K562 (cell line): ENCODE data around the gene VIPR2. TPM values are rescaled to one million over a fixed set of nuclear protein-coding genes. Genes with fewer than 3 reads are reported as not detected.

ENCODE experiments used
- ATAC-seq: fragments of 200-7000 bp; cut with Tn5 transposase; 3 replicates; pipeline ENCODE4 v1.9.1; 2020; ENCODE audit warnings: moderate library complexity
- BruUV-seq: library from RNA; stranded (reverse); fragments of 400-500 nt; replicated peaks from 2 replicates; lab custom pipeline; 2021; lab: Mats Ljungman, UMichigan
- CTCF ChIA-PET: fragments of 300-600 bp; formaldehyde crosslinking; extraction: SDS; loops from one replicate; lab custom pipeline; 2021; ENCODE audit warnings: low intra/inter-chr PET ratio; lab: Yijun Ruan, JAX
- POLR2A ChIA-PET: fragments of 300-600, 350-650 bp; sonication (Branson Sonifier 250); formaldehyde crosslinking; extraction: SDS; loops from one replicate; lab custom pipeline; 2021; ENCODE audit warnings: antibody characterized with exemption, inconsistent platforms; lab: Yijun Ruan, JAX
- DNase-seq, 4 experiments: peaks; one replicate each; pipeline versions ENCODE4 v3.0.0 to v3.0.0-alpha.2; 2011 to 2018; ENCODE audit warnings: low spot score in 3 of 4, mixed read lengths in 3 of 4; ENCODE audit errors: extremely low read depth in 1 of 4
- FAIRE-seq: peaks from 2 replicates; lab custom pipeline; 2011; peaks lifted over from hg19 to GRCh38; lab: Jason Lieb, UNC
- H2AFZ ChIP-seq: 2 replicates; pipeline ENCODE4 v1.6.0; 2011; ENCODE audit warnings: low read depth, low read length, control low read depth, inconsistent platforms
- H3K27ac ChIP-seq: fragments of 200-600 bp; 3 replicates; pipeline ENCODE4 v1.8.0; 2011; ENCODE audit warnings: low read depth, mild to moderate bottlenecking, control low read depth, inconsistent platforms, low read length, moderate library complexity, mixed read lengths; ENCODE audit errors: extremely low read depth
- H3K27me3 ChIP-seq, 2 experiments: fragments of 300-600 bp in 1 of 2; 2 replicates in 1 of 2; 3 replicates in 1 of 2; pipeline versions ENCODE4 v1.6.0 to v1.8.0; 2011; ENCODE audit warnings: inconsistent platforms in 2 of 2, low read length in 2 of 2, mild to moderate bottlenecking in 1 of 2, mixed read lengths in 1 of 2, moderate library complexity in 1 of 2; ENCODE audit not compliant: control insufficient read depth in 2 of 2, insufficient read depth in 2 of 2
- H3K36me3 ChIP-seq: fragments of 300-600 bp; 3 replicates; pipeline ENCODE4 v1.8.0; 2011; ENCODE audit warnings: mild to moderate bottlenecking, low read length, inconsistent platforms; ENCODE audit not compliant: control insufficient read depth, insufficient read depth
- H3K4me1 ChIP-seq, 2 experiments: fragments of 200-600 bp in 1 of 2; replicated peaks in 1 of 2; 2 replicates in 1 of 2; 3 replicates in 1 of 2; pipeline versions ENCODE4 v1.5.1 to v1.8.0; 2011; ENCODE audit warnings: inconsistent platforms in 2 of 2, low read length in 2 of 2, mild to moderate bottlenecking in 1 of 2, mixed read lengths in 1 of 2, moderate library complexity in 1 of 2; ENCODE audit not compliant: control insufficient read depth in 2 of 2, insufficient read depth in 2 of 2
- H3K4me2 ChIP-seq: 2 replicates; pipeline ENCODE4 v1.6.1; 2011; ENCODE audit warnings: low read length, control low read depth, inconsistent platforms, mixed read lengths; ENCODE audit not compliant: insufficient read depth
- H3K4me3 ChIP-seq: fragments of 200-600 bp; sonication (generic), shearing (Covaris generic); 2 replicates; pipeline ENCODE4 v1.5.1; 2016; ENCODE audit warnings: control low read depth, inconsistent platforms
- H3K79me2 ChIP-seq: fragments of 200-600 bp; 3 replicates; pipeline ENCODE4 v1.8.0; 2011; ENCODE audit warnings: low read length, inconsistent platforms; ENCODE audit not compliant: control insufficient read depth, insufficient read depth
- H3K9ac ChIP-seq, 2 experiments: 2 replicates each; pipeline versions ENCODE4 v1.6.0 to v1.6.1; 2011; ENCODE audit warnings: low read depth in 2 of 2, low read length in 2 of 2, control low read depth in 1 of 2, inconsistent platforms in 1 of 2, mild to moderate bottlenecking in 1 of 2, mixed read lengths in 1 of 2; ENCODE audit not compliant: insufficient read depth in 1 of 2
- H3K9me1 ChIP-seq: one replicate; pipeline ENCODE4 v1.6.0; 2011; ENCODE audit warnings: inconsistent platforms, mild to moderate bottlenecking, low read length, moderate library complexity; ENCODE audit not compliant: control insufficient read depth, insufficient read depth
- H3K9me3 ChIP-seq: replicated peaks from 2 replicates; pipeline ENCODE4 v1.5.1; 2011; ENCODE audit warnings: low read depth, low read length, inconsistent platforms; ENCODE audit not compliant: control insufficient read depth, insufficient read depth
- H4K20me1 ChIP-seq: replicated peaks from 2 replicates; pipeline ENCODE4 v1.6.1; 2011; ENCODE audit warnings: low read length, inconsistent platforms, mixed read lengths; ENCODE audit not compliant: control insufficient read depth, insufficient read depth
- BDP1 ChIP-seq: IDR thresholded peaks from 3 replicates; pipeline ENCODE4 v1.6.1; 2011; ENCODE audit not compliant: insufficient read length, insufficient read depth
- BMI1 ChIP-seq: fragments of 150-350 bp; IDR thresholded peaks from 2 replicates; pipeline ENCODE4 v1.6.1; 2014; ENCODE audit warnings: low read length
- IFI16 ChIP-seq: fragments of 250-450 bp; sonication (Bioruptor Pico); IDR thresholded peaks from 2 replicates; pipeline ENCODE4 v2.1.2; 2022; ENCODE audit warnings: mild to moderate bottlenecking, inconsistent platforms
- ILF3 ChIP-seq: fragments of 450-650 bp; IDR thresholded peaks from 2 replicates; pipeline ENCODE4 v1.6.1; 2018; ENCODE audit warnings: antibody characterized with exemption, mild to moderate bottlenecking, moderate library complexity, borderline replicate concordance
- MCM7 ChIP-seq, 2 experiments: fragments of 450-650 bp; IDR thresholded peaks; 2 replicates each; pipeline ENCODE4 v1.6.1; 2016 to 2018
- MEF2A ChIP-seq: IDR thresholded peaks from 2 replicates; pipeline ENCODE4 v1.6.1; 2011; ENCODE audit warnings: low read depth, mild to moderate bottlenecking, low read length, moderate library complexity; ENCODE audit not compliant: control insufficient read depth
- NR2C2 ChIP-seq, 2 experiments: fragments of 200-800 bp in 1 of 2; sonication (Bioruptor generic) in 1 of 2; sonication (generic) in 1 of 2; formaldehyde crosslinking in 1 of 2; IDR thresholded peaks; 2 replicates each; pipeline versions ENCODE4 v1.6.1 to v1.8.0; 2016 to 2022; ENCODE audit warnings: mild to moderate bottlenecking in 1 of 2, missing compliant biosample characterization in 1 of 2, missing genetic modification characterization in 1 of 2, missing genetic modification reagents in 1 of 2
- SIX5 ChIP-seq, 2 experiments: IDR thresholded peaks; 2 replicates each; pipeline ENCODE4 v1.6.1; 2011; ENCODE audit warnings: low read length in 2 of 2, borderline replicate concordance in 1 of 2, low read depth in 1 of 2, mild to moderate bottlenecking in 1 of 2, moderate library complexity in 1 of 2; ENCODE audit not compliant: insufficient read depth in 1 of 2
- SRSF3 ChIP-seq: fragments of 200-400 bp; formaldehyde crosslinking; IDR thresholded peaks from 2 replicates; pipeline ENCODE4 v1.6.1; 2016; ENCODE audit warnings: mild to moderate bottlenecking, low read length, moderate library complexity; ENCODE audit not compliant: insufficient read depth
- XRCC3 ChIP-seq: fragments of 450-650 bp; IDR thresholded peaks from 2 replicates; pipeline ENCODE4 v1.6.1; 2017; ENCODE audit warnings: mild to moderate bottlenecking, moderate library complexity
- ZFP36 ChIP-seq: fragments of 150-350 bp; IDR thresholded peaks from 2 replicates; pipeline ENCODE4 v1.6.1; 2018; ENCODE audit warnings: low read length, low read depth; ENCODE audit not compliant: partially characterized antibody
- ZNF197 ChIP-seq: fragments of 200-800 bp; sonication (Bioruptor generic); IDR thresholded peaks from 2 replicates; pipeline ENCODE4 v1.6.1; 2016; ENCODE audit warnings: low read depth, missing genetic modification characterization, missing compliant biosample characterization
- ZNF282 ChIP-seq: sonication (generic); formaldehyde crosslinking; IDR thresholded peaks from 2 replicates; pipeline ENCODE4 v1.8.1; 2023; ENCODE audit warnings: missing genetic modification reagents
- WGBS: fragments of 100-300 bp; shearing (Covaris generic); methylation state at CpG from one replicate; pipeline ENCODE4 v1.1.6; 2016; ENCODE audit warnings: low coverage, mixed read lengths; ENCODE audit not compliant: insufficient coverage; ENCODE audit errors: missing lambda C conversion rate; 5-methylcytosine and 5-hydroxymethylcytosine counted together
- in situ Hi-C: fragments of 300-500 bp; cut with MboI; formaldehyde crosslinking; loops from 4 replicates; pipeline ENCODE4 v1.15.0; 2018; ENCODE audit warnings: inconsistent platforms, mixed read lengths
- intact Hi-C: fragments of 100-400 bp; cut with micrococcal nuclease; formaldehyde crosslinking; loops from 2 replicates; pipeline ENCODE4 v1.14.2; 2022
- polyA plus RNA-seq, 8 experiments: library from polyadenylated mRNA; depleted of rRNA in 4 of 8; stranded (reverse) in 5 of 8; unstranded in 3 of 8; fragments of >200 nt; fragmentation: Nextera tagmentation in 2 of 8; fragmentation: Illumina TruSeq in 1 of 8; extraction: Ambion mirVana in 2 of 8; extraction: Trizol in 1 of 8; gene quantifications; 2 replicates each; pipeline versions ENCODE4 v1.2.1 to v1.2.3, GENCODE V29; 2011 to 2014; ENCODE audit warnings: inconsistent platforms in 1 of 8, missing spikeins in 1 of 8
- total RNA-seq, 7 experiments: library from RNA; depleted of rRNA in 6 of 7; stranded (reverse); fragments of >200 nt in 6 of 7; fragmentation: Illumina TruSeq in 2 of 7; extraction: Trizol in 2 of 7; gene quantifications; 2 replicates each; pipeline versions ENCODE4 v1.2.1 to v1.2.3, GENCODE V29; 2011 to 2021; ENCODE audit warnings: low replicate concordance in 1 of 7
- TF ChIP-seq, protein P1 (sequence below): fragments of 250-450 bp; sonication (Bioruptor Pico); IDR thresholded peaks from 2 replicates; pipeline ENCODE4 v1.5.0; 2021
- TF ChIP-seq, protein P2 (sequence below): sonication (generic); formaldehyde crosslinking; IDR thresholded peaks from 2 replicates; pipeline ENCODE4 v1.8.1; 2023; ENCODE audit warnings: mild to moderate bottlenecking, missing genetic modification reagents

The VIPR2 gene
- total and polyA plus RNA-seq, 9 of the 15 experiments (the other 6 are each of a cell fraction or from before 2014, with no cell fraction given): 0.04 TPM; not detected in 8

DNA sequence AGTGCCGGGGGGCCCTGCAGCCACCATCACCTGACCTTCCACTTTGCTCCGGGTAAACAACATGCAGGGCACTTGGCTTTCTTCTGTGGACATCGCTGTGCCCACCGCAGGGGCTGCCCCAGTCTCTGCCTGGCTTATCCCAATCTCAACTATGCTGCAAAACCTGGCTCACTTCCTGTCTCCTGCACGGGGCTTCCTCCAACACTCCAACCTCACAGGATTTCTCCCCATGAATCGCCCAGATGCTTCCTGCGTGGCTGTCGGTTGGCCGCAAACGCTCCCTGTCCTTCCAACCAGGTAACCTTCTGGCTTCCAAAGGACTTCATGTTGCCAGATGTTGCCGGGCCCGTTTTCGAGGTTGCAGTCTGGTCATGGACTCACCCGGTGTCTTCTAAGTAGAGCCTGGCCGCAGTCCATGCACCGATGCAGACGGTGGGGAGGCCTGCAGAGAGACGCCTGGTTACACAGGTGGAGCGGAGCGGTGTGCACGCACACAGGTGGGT, 109.0 kb downstream of the VIPR2 start:
- no peaks in the 10 kb centered on the region for H3K9me1 ChIP-seq
- no peak overlapping the region; a peak in 1 of 4 replicates for H3K9ac ChIP-seq
- DNase-seq (no peak), FAIRE-seq (no peak), ATAC-seq (no peak)
- BruUV-seq: no TSS peak
- 0 out of 2 replicates have a peak, but pooled peaks cover 8% of the 10 kb centered on the region for H4K20me1 ChIP-seq
- in situ Hi-C loops (no loop called here), intact Hi-C loops (no loop called here)
- H2AFZ ChIP-seq: no peak overlapping the region
- POLR2A ChIA-PET: no interaction called here
- H3K27me3 ChIP-seq: peaks cover 66 to 80% of the 10 kb centered on the region in 2 experiments
- TF ChIP-seq MCM7 (IDR thresholded peaks at IDR 0.05) (0 out of 4 replicates have a peak, but pooled peaks of 1 of the 2 experiments have one; percentile 32), SRSF3 (no peak)
- no peaks in the 10 kb centered on the region for H3K79me2 ChIP-seq
- CTCF ChIA-PET: no interaction called here
- no peak overlapping the region for H3K4me3 ChIP-seq
- H3K4me1 ChIP-seq: peaks cover 0 to 27% of the 10 kb centered on the region in 2 experiments; a peak in 2 of 5 replicates
- no peak overlapping the region for H3K4me2 ChIP-seq
- H3K27ac ChIP-seq: no peak overlapping the region
- WGBS: 16% methylated on average over 21 of the region's 21 CpGs
- H3K36me3 ChIP-seq: no peaks in the 10 kb centered on the region
- no peaks in the 10 kb centered on the region for H3K9me3 ChIP-seq

DNA sequence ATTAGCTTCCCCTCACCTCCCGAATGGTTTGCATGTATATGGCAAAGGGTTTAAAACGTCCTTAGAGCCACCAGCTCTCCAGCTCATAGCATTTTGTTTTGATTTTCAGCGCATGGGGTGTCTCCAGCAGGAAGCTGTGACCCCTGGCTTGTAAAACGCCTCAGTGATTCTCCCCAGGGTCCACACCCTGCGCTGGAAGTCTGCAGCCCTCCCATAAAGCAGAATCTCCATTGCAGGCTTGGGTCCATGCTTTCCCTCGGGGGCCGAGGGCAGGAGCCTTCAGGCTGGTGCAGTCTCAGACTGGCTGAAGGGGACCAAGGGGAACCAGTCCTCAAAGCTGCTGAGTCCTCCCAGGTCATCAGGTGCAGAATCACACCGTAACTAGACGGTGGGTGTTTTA, 109.7 kb downstream of the VIPR2 start:
- H3K36me3 ChIP-seq: no peaks in the 10 kb centered on the region
- H3K4me3 ChIP-seq: no peak overlapping the region
- ATAC-seq (no peak), FAIRE-seq (no peak), DNase-seq (no peak)
- no peak overlapping the region for H3K4me2 ChIP-seq
- no TSS peak for BruUV-seq
- ChIA-PET CTCF (no interaction called here), POLR2A (interaction anchor here (0.5 kb wide), 1 partner anchor 26 kb away, joined by 3 read pairs; no protein-coding TSS in a partner anchor)
- peaks cover 59 to 74% of the 10 kb centered on the region in 2 experiments for H3K27me3 ChIP-seq
- no peaks in the 10 kb centered on the region for H3K9me1 ChIP-seq
- 0 out of 2 replicates have a peak, but pooled peaks cover 8% of the 10 kb centered on the region for H4K20me1 ChIP-seq
- 4% methylated on average over 9 of the region's 9 CpGs for WGBS
- in situ Hi-C loops (no loop called here), intact Hi-C loops (no loop called here)
- no peak overlapping the region for H3K27ac ChIP-seq
- peaks cover 3 to 33% of the 10 kb centered on the region in 2 experiments; a peak in 4 of 5 replicates for H3K4me1 ChIP-seq
- H3K9me3 ChIP-seq: no peaks in the 10 kb centered on the region
- no peak overlapping the region for H3K9ac ChIP-seq
- H3K79me2 ChIP-seq: no peaks in the 10 kb centered on the region
- H2AFZ ChIP-seq: no peak overlapping the region
- TF ChIP-seq SIX5 (IDR thresholded peaks at IDR 0.05; ENCODE audit: borderline replicate concordance in 1 of 2, insufficient read depth in 1 of 2, low read depth in 1 of 2, low read length in 2 of 2) (no peak), MEF2A (no peak), XRCC3 (no peak), ILF3 (no peak), NR2C2 (CRISPR knock-in tag; IDR thresholded peaks at IDR 0.05) (no peak), NR2C2 (tag; IDR thresholded peaks at IDR 0.05) (no peak), ZNF197 (CRISPR knock-in tag) (no peak), ZNF282 (CRISPR knock-in tag) (no peak), BDP1 (no peak), IFI16 (CRISPR knock-in tag) (no peak), BMI1 (no peak), ZFP36 (no peak)
- TF ChIP-seq, protein P1, sequence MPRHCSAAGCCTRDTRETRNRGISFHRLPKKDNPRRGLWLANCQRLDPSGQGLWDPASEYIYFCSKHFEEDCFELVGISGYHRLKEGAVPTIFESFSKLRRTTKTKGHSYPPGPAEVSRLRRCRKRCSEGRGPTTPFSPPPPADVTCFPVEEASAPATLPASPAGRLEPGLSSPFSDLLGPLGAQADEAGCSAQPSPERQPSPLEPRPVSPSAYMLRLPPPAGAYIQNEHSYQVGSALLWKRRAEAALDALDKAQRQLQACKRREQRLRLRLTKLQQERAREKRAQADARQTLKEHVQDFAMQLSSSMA (CRISPR knock-in tag): no peak
- TF ChIP-seq, protein P2, sequence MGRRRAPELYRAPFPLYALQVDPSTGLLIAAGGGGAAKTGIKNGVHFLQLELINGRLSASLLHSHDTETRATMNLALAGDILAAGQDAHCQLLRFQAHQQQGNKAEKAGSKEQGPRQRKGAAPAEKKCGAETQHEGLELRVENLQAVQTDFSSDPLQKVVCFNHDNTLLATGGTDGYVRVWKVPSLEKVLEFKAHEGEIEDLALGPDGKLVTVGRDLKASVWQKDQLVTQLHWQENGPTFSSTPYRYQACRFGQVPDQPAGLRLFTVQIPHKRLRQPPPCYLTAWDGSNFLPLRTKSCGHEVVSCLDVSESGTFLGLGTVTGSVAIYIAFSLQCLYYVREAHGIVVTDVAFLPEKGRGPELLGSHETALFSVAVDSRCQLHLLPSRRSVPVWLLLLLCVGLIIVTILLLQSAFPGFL (CRISPR knock-in tag): no peak
